NCI-H187 (cell line): ENCODE results near the gene FASN.
A peak's percentile ranks its signal among the peaks of the same experiment; 100 is the strongest.

Experiments
- DNase-seq, 2 experiments: peaks; one replicate each; lab custom pipeline; 2025; lab: John Stamatoyannopoulos, UW

The FASN gene

DNA sequence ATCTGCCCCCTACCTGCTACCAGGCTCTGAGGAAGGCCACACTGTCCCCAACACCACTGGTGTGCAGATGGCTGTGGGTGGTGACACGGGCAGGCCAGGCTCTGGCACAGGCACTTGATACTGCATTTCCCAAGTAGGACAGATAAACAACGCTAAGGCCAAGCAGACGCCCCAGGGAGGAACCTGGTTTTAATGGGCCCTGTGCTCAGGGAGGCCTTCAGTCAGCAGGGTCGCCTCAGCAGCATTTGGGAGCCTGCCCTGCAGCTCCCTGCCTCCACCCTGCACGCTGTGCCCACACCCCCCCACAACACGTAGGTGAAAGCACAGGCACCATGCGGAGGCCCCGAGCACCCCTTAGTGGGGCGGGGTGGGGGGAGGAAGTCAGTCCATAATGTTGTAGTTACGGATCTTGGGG, 3.3 kb upstream of the FASN start:
- DNase-seq, result no peak

GRCh38 chr17:82100502-82101298, 2.7 kb upstream of the FASN start:
- no peak for DNase-seq

DNA sequence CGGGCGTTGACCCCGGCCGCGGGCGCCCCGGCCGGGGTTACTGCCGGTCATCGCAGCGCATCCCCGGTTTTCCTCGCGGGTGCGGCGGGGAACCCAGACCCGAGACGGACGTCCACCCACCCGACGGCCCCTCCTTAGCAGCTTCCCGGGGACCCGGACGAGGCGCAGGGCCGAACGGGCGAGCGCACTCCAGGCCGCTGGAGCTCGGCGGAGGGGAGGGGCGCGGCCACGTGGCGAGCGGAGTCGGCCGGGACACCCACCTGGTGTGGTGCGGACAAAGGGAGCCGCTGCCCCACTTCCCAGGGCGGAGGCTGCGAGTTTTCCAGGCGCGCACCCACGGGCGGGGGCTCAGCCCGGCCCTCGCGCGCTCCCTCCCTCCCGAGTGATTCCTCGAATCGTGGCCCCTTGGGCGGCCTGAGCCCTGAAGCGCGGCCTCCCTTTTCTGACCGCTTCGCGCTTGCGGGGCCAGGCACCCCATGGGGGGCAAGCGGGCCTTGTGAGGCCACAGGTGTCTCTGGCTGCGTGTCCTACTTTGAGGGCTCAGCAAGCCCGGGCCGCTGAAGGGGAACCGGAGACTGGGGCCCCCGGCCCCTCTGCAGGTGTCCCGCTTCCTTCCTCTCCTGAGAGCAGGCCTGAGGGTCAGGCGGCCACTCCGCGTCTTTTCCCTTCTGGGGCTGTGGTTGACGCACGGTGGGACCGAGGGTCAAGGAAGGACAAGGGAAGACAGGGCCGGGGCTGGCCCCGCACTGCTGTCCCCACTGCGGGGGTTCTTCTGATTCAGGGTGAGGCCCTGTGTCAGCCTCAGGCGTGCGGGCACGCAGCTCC, 1.1 kb upstream of the FASN start:
- peak in 1 of 2 experiments; percentile 52 for DNase-seq

- DNase-seq, result no peak
These were observed 192 bp downstream of the FASN start for GRCh38 chr17:82097919-82098168.

DNA sequence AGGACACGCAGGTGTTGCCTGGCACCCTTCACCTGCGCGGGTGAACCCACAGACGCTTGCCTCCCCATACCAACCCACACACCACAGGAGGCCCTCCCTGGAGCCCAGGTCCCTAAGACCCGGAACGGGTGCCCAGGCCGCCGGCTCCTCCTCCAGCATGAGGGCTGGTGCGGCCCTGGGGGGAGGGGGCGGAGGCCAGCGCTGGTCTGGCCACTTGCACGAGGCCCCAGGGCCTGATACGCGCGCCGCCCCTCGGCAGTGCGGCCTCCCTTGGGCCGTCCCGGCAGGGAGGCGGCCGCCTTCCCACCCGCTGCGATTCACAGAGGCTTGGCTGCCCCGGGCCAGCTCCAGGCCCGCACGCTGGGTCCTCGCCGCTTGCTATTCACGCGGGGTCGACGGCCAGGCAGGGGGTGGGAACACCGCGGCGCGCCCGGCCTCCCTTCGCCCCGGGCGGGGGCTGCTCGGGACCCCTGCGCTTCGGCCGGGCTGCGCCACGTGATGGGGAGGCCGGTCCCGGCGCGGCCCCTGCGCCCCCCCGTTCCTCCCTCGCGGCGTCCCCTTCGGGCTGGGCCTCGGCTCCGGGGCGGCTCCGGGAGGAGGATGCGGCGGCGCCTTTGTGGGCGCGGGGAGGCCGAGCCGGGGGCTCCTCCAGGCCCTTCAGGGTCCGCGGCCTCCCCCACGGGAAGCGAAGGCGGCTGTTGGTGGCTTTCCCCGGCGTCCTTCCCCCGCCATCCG, 685 bp downstream of the FASN start:
- no peak for DNase-seq

DNA sequence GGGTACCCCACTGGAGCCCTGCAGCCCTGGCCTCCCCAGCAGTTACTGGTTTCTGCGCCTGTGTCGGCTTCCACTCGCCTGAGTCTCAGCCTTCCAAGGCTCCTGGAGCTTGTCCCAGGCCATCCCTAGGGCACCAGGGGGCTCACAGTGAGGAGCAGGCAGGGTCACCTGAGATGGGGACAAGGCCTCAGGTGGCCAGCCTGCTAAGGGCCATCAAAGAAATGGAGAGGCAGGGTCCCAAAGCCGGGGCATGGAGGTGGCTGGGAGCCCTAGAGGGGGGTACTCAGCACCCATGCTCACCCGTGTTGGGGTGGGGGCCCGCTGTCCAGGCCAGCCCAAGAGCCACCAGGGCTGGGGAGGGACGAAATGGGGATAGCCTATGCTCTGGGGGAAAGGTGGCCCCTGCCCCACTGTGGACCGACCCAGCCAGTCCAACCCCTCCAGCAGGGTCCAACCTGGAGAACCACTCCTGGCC, 1.3 kb downstream of the FASN start:
- DNase-seq, result no peak

DNA sequence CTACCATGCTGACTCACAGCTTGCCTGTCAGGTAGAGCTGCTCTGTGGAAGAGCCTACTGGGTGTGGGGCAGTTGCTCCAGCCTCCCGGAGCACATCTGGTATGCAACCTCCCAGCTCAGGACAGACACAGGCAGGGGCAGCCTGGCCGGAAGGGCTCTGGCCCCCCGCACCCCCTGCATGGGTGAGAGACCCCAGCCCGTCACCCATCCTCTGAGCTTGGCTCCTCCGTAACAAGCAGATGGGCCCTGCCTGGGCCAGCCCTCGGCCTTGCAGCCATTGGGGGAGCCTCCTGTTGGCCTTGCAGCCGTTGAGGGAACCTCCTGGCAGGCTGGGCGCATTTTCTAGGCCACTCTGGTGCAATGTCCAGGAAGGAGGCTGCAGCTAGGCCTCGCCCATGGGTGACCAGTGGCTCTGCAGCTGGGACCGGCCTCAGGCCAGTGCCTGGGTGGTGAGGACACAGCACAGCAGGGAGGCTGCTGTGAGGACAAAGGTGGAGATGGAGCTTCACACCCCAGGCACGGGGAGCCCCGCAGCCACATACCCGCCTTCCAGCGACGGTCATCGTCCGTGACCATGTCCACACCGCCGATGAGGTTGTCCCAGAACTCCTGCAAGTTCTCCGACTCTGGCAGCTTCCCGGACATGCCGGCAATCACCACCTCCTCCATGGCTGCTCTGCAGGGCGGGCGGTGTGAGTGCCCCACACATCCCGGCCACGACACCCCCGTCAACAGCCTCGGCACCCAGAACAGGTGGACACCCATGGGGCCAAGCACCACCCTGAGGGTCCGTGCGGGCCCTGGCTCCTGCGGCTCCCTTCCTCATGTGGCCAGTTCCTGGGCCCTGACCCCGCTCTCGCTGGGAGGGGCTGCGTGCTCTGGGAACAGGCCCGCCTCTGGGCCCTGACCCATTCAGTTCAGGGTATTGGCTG, 2.0 kb downstream of the FASN start:
- no peak for DNase-seq

GRCh38 chr17:82094931-82095776, 2.9 kb downstream of the FASN start:
- DNase-seq, result no peak

DNA sequence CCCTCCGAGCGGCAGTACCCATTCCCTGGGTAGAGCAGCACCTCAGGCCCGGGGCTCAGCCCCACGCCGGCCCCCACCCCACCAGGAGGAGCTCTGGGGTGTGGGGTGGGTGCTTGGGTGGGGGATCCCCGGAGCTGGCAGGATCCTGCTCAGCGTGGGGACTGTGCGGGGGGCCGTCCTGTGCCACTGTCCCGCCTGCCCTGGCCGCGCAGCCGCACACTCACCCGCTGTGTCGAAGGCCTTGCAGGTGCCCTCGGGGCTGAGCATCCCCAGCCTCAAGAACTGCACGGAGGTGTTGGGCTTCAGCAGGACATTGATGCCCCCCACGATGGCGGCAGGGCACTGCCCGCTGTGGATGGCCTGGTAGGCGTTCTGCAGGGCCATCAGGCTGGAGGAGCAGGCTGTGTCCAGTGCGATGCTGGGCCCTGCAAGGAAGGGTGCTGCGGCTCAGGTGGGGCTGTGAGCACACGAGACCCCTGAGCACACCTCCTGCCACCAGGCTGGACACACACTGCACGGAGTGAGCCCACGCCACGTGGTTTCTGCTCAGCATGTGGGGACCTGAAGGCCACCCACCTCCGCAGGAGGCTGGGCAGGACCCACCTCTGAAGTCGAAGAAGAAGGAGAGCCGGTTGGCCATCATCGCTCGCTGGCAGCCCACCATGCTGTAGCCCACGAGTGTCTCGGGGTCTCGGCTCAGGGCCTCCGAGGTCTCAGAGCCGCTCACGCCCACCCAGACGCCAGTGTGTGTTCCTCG, 4.9 kb downstream of the FASN start:
- DNase-seq, result no peak

DNA sequence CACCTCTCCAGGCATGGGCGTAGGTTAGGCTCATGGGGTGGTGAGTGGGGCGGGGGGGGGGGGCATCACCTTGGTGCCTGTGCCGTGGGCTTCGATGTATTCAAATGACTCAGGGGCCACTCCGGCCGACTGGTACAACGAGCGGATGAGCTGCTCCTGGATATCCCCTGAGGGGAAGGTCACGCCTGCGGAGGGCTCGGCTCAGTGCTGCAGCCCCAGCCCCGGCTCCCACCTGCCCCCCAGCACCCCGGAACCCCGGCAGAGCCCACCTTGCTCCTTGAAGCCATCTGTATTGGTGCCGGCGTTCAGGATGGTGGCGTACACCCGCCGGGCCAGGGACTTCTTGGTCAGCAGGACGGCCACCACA, 5.4 kb downstream of the FASN start:
- DNase-seq, result no peak

GRCh38 chr17:82092094-82092586, 5.9 kb downstream of the FASN start:
- DNase-seq, result no peak

- DNase-seq, result no peak
These were observed 6.6 kb downstream of the FASN start for GRCh38 chr17:82091264-82092066.

- no peak for DNase-seq
These were observed 7.3 kb downstream of the FASN start for GRCh38 chr17:82090549-82091263.

GRCh38 chr17:82089723-82090548, 8.1 kb downstream of the FASN start:
- no peak for DNase-seq

- no peak for DNase-seq
These were observed 9.0 kb downstream of the FASN start for GRCh38 chr17:82088838-82089722.
